NCI-H146 (cell line): Measurements from ENCODE around the gene SIK1.
"Not testable (repeated sequence)": the region's sequence is repeated elsewhere in the genome, so short reads cannot be mapped to it uniquely, and the experiment has no call there.

Experiments
- DNase-seq: peaks from one replicate; lab custom pipeline; 2025; lab: John Stamatoyannopoulos, UW

SIK1 gene

GRCh38 chr21:43426404-43427241 lies at the start of gene SIK1:
Gene SIK1 (minus strand): TSS chr21:43427131. CDS start chr21:43426178, 953 bp downstream.
- not testable (repeated sequence) for DNase-seq

GRCh38 chr21:43471597-43472242 lies 44.8 kb upstream of the SIK1 start:
- not testable (repeated sequence) for DNase-seq

DNA sequence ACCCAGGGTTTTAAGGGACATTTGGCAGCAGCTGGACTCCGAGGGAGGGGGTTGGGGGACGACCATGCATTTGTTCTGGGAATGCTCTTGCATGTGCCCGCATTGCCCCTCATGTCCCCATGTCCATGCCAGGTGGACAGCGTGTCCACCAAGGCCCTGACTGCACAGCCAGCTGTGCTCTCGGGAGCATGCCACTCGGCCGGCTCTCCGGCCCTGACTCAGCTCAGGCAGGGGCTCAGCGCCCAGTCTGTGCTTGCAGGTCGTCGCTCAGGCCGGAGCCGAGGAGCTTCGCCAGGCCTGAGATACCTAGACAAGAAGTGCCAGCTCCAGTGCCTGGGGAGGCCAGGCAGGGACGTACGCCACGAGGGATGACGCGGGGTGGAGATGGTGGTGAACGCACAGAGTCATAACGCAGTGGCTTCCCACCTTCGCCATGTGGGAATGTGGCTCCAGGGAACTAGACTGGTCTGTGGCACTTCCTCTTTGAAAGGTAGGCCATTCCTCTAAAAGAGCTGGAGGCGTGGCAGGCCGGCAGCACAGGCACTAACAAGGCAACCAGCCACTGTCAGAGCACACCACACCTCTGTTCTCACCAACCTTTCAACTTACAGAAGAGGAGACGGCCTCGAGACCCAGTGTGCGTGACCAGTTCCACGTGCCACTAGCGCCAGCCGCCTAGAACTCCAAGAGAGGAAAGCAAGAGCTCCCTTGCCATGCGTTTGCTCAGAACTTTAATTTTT lies 43.0 kb upstream of the SIK1 start:
- not testable (repeated sequence) for DNase-seq

DNA sequence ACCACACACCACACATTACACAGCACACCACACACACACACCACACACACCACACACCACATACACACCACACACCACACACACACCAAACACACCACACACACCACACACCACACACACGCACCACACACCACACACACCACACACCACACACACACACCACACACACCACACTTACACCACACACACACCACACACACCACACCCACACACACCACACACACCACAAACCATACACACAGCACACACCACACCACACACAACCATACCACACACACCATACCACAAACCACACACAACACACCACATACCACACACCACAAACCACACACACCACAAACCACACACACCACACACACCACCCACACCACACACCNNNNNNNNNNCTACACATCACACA lies 40.9 kb upstream of the SIK1 start:
- DNase-seq = no peak

GRCh38 chr21:43465159-43465558 lies 38.2 kb upstream of the SIK1 start:
- DNase-seq = not testable (repeated sequence)

- DNase-seq = not testable (repeated sequence)
These were observed 36.7 kb upstream of the SIK1 start for GRCh38 chr21:43463498-43464261.

DNA sequence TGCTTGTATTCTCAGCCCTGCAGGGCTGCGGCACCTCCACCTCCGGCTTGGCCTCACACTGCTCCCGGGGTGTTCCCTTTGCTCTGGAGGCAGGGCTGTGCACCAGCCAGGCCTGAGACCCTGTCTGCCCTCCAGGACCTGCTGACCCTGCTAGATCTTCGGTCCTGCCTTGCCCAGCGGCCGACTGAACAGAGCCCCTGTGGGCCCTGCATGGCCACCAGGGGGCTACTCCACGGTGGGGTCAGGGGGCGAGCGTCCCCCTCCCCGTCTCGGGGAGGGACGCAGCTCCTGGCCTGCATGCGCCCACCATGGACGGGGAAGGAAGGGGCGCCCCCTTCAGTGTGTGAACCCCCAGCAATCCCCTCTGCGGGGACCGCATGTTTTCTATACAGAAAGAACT lies 36.0 kb upstream of the SIK1 start:
- not testable (repeated sequence) for DNase-seq

- DNase-seq = not testable (repeated sequence)
These were observed 33.5 kb upstream of the SIK1 start for GRCh38 chr21:43460475-43460874.

DNA sequence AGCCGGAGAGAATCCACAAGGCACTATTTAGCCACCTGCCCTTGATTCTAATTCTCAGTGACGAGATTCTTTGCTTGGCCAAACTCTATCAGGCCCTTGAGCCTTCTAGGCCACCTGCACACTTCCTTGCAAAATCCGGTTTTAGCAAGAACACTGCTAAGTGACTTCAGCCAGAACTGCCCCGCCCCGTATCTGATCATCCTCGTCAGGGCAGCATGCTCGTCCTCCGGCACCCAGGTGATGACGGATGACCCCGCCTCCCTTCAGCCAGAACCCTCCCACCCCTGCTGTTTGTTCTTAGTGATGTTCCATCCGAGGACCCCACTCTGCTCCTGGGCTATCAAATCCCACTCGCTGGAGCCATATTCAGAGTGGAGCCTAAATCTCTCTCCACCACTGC lies 32.1 kb upstream of the SIK1 start:
- DNase-seq = not testable (repeated sequence)

DNA sequence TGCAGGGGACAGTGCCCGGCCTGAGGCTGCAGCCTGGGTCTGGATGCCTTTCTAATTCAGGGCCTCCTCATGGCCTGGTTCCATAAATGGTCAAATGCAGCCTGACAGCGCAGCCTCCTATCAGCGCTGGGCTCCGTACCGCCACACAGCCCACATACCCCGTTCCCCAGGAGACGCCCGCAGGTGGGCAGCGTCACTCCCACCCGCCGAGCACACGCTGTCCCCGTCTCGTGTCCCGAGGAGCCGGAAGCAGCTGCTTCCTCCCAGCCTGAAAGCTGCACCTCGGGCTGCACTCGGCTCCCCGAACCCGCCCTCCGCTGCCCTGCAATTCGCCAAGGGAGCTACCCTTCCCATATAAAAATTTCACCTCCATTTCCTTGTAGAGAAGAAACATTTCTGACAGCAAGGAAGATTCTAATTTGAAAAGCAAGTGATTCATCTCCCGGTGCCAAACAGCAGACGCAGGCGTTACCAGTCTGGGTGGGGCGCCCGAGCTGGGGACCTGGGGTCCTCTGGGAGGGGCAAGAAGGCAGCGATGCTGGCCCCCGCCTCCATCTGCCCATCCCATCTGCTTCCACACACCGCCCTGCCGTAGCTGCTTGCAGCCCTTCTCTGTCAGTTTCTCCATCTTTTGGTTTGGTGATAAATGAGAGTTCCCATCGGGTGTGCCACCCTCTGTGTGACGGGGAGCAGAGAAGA lies 29.8 kb upstream of the SIK1 start:
- not testable (repeated sequence) for DNase-seq

- DNase-seq = not testable (repeated sequence)
These were observed 28.8 kb upstream of the SIK1 start for GRCh38 chr21:43455717-43456116.

- DNase-seq = not testable (repeated sequence)
These were observed 27.2 kb upstream of the SIK1 start for GRCh38 chr21:43454176-43454575.

GRCh38 chr21:43451850-43452249 lies 24.9 kb upstream of the SIK1 start:
- not testable (repeated sequence) for DNase-seq

DNA sequence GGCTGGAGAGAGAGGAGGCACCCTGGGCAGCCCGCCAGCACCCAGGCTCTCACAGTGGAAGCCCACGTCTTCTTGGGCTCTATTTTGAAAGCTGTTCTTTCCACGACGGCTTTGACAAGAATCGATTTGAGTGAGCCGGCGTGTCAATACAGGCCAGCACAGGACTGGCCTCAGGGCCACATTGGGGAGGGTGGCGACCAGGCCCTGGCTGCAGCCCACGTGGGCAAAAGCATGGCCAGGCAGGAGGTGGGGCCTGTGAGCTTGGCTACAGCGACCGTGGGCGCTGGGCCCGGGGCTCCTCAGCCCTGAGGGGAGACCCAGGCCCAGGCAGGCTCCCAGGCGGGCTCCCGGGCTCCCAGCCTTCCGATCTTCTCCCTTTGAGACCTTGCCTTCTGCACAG lies 23.4 kb upstream of the SIK1 start:
- not testable (repeated sequence) for DNase-seq

GRCh38 chr21:43447353-43447977 lies 20.5 kb upstream of the SIK1 start:
- DNase-seq = not testable (repeated sequence)

GRCh38 chr21:43446277-43446932 lies 19.5 kb upstream of the SIK1 start:
- not testable (repeated sequence) for DNase-seq

DNA sequence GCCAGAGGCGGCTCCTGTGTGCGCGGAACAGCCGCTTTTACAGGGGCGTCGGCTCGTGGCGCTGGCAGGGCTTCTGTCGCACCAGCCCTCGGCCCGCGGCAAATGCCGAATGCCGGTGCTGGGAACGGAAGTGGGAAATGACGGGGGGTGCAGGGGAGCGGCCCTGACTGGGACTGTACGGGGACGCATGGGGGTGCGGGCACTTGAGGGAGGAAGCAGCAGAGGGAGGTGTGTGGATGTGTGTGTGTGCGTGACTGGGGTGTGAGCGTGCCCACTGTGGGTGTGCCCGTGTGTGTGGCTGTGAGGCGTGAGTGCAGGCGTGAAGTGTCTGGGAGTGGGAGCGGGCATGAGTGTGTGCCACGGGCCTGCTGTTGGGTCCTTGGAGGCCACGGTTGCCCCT lies 17.6 kb upstream of the SIK1 start:
- DNase-seq = not testable (repeated sequence)

DNA sequence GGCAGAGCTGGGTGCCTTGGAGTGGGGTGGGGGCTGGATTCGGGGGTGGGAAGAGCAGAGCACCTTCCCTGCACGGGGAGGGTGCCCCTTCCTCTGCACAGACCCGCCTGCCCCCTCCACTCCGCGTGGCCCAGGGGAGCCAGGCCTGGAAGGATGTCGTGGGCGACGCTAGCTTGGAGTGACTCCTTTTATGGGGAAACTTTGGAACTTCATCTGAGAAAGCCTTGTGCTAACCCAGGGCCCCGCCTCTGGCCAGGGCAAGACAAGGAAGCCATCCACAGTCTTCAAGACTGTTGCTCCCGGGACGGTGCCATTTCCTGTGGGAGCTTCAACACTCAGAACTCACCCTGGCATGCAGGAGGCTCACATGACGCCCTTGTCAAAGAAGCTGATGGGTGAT lies 15.6 kb upstream of the SIK1 start:
- DNase-seq = not testable (repeated sequence)

DNA sequence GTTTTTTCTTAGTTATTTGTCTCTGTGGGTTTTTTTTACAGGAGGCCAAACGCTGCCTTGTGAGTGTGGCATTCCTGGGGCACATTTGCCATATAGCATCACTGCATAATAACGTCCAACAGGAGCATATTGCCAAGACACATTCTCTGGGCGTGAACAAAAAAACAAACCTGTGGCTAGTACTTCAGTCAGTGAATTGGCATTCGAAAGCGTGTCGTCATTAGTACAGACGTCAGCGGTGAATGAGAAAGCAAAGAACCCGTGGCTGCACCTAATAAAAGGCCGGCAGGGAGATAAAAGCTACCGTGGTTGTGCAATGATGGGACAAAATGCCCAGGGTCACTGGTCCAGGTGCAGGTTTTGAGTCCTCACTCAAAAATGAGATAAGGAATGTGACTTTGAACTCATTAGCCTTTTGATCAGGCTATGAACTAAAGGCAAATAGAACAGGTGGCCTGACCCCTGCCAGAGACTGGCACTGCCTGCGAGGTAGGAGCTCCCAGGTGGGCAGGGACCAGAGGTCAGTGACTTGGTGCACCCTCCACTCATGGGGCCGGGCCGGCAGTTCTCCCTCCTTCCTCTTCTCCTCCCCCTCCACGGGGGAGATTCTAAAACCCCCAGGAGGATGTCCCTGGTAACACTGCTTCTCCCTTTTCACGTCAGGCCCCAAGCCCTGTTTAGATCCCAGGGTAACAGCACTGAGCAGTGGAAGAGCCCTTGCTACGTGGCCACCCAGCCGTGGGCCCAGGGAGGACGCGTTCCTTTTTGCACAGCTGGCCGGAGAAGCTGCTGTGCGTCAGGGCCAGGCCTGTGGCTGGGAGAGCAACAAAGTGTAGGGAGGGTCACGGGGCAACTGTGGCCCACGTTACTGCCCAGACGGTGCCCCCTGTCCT lies 14.2 kb upstream of the SIK1 start:
- not testable (repeated sequence) for DNase-seq
